Effector memory CD4-positive, alpha-beta T cell (primary cell): ENCODE results near the gene PRDM8.
A peak's percentile ranks its signal among the peaks of the same experiment; 100 is the strongest.

ENCODE experiments used
- DNase-seq, 3 donors: peaks; one replicate each; pipeline ENCODE4 v3.0.0-alpha.2; 2020
- H3K27ac ChIP-seq: 2 replicates; pipeline ENCODE4 v1.7.0; 2013; ENCODE audit warnings: mild to moderate bottlenecking, low read length, moderate library complexity; ENCODE audit not compliant: insufficient read depth, poor library complexity, severe bottlenecking
- H3K27me3 ChIP-seq: replicated peaks from 2 replicates; pipeline ENCODE4 v1.7.0; 2013; ENCODE audit warnings: mild to moderate bottlenecking, low read length; ENCODE audit not compliant: insufficient read depth, control insufficient read depth, poor library complexity, severe bottlenecking
- H3K36me3 ChIP-seq: 2 replicates; pipeline ENCODE4 v1.7.0; 2013; ENCODE audit warnings: mild to moderate bottlenecking, low read length, moderate library complexity; ENCODE audit not compliant: control insufficient read depth, insufficient read depth
- H3K4me1 ChIP-seq: 2 replicates; pipeline ENCODE4 v1.7.0; 2013; ENCODE audit warnings: low read length, mild to moderate bottlenecking; ENCODE audit not compliant: control insufficient read depth, insufficient read depth, poor library complexity, severe bottlenecking
- H3K4me3 ChIP-seq: 2 replicates; pipeline ENCODE4 v1.7.0; 2013; ENCODE audit warnings: low read length, low read depth, mild to moderate bottlenecking; ENCODE audit not compliant: insufficient read depth, poor library complexity, severe bottlenecking
- H3K9me3 ChIP-seq: 2 replicates; pipeline ENCODE4 v1.7.0; 2013; ENCODE audit warnings: mild to moderate bottlenecking, low read length, moderate library complexity; ENCODE audit not compliant: control insufficient read depth

The PRDM8 gene

DNA sequence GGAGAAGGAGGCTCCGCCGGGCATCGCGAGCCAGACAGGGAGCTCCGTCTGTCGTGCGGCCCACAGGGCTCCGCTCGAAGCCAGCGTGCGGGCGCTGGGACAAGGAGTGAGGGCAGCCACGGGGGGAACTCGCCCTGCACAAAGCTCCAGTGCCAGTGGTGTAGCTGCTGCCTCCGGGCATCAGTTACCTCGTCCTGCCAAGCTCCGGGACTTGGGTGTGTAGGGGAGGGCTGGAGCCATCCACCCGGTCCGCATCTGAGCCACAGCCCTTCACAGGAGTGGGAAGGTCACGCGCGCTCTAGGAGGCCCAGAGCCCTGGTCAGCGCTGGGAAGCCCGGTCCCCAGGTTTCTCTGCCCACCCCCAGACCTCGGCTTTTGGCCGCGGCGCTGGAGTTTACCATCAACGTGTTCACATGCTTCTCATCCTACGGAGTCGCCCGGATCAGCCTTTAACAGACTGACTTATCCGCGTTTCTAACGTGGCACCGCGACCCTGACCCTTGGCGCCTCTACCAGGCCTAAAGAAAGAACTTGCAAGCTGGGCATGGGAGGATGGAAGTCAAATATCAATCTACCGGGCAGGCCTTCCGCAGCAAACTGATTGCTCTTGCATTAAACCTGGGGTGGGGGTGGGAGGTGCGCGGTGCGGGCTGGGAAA is 8.4 kb upstream of the PRDM8 start:
- Histone ChIP-seq H3K27ac (no peak overlapping the region), H3K4me1 (peaks cover 8% of the 10 kb centered on the region), H3K9me3 (no peaks in the 10 kb centered on the region), H3K4me3 (no peak overlapping the region), H3K27me3 (no peaks in the 10 kb centered on the region), H3K36me3 (no peaks in the 10 kb centered on the region)
- DNase-seq: no peak

DNA sequence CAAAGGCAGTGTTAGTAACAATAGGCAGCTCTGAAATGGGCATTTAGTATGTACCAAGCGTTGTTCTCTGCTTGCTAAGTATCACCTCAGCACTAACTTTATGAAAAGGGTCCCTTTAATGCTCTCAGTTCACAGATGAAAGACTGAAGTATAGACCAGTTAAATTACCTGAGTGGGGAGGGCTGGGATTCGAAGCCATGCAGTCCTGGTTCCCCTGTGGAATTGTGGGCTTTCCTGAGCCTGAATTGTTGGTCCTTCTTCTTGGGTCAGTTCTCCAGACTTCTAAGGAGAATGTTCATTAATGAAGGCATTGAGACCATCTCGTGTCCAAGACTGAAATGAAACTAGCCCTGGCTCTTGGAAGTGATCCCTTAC is 7.7 kb upstream of the PRDM8 start:
- no peak overlapping the region for H3K27ac ChIP-seq
- H3K4me3 ChIP-seq: no peak overlapping the region
- H3K9me3 ChIP-seq: no peaks in the 10 kb centered on the region
- H3K36me3 ChIP-seq: no peaks in the 10 kb centered on the region
- peaks cover 8% of the 10 kb centered on the region for H3K4me1 ChIP-seq
- no peak for DNase-seq
- no peaks in the 10 kb centered on the region for H3K27me3 ChIP-seq

DNA sequence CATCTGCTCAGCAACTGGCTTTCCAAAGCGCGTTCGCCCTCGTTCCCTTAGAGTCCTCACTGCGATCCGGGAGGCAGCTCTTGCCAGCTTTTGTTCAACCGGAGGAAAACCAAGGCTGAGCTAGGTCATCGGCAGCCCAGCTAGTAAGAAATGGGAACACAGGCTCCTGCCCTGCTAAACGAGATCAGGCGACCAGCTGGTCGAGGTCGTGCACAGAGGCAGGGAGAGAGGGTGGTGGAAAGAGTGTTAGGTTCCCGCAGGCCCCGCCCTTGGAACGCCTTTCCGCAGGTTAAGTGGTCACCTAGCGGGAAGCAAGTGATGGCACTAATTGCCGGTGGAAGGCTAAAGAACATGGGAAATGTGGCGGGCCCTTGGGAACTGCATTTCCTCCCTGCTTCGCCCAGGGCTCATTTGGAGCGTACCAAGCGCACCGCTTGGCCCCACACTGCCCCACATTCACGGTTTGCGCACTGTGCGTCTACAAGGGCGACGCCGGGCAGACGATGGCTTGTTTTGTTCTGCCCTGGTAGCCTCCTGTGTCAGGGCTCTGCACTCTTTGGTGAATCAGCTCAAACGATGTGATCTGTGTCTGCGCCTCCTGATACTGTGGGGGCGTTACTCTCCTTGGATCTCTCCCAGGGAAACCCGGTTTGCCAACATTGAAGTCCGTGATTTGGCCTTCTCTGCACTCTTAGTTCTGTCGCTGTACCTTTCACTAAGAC is 7.2 kb upstream of the PRDM8 start:
- H3K9me3 ChIP-seq: no peaks in the 10 kb centered on the region
- H3K27ac ChIP-seq: no peak overlapping the region
- peaks cover 8% of the 10 kb centered on the region for H3K4me1 ChIP-seq
- DNase-seq: no peak
- no peaks in the 10 kb centered on the region for H3K36me3 ChIP-seq
- H3K4me3 ChIP-seq: no peak overlapping the region
- no peaks in the 10 kb centered on the region for H3K27me3 ChIP-seq

DNA sequence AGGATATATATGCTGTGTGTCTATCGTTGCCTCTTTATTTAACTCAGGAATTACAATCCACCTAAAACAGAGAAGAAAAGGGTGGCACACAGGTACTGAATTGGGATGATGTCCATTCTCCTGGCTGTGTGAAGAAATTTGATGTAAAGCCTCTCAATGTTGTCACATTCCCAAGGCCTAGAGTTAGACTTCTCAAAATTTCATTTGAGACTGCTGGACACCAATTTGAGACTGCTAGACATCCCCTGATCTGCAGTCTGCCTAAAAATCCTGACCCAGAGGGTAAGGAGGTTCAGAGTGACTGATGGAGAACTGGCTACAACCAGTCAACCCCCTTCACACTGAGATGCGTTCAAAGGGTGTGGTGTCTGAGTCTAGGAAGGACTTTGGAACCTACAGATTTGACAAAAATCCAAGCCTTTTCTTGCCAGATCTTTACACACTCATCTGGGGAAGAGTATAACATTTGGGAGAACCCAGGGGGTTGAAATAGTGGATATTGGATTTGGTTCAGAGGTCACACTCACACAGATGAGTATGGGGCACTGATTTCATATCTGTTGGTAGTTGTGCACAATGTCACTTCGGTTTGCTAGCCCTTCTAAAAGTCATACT is 4.9 kb upstream of the PRDM8 start:
- no peaks in the 10 kb centered on the region for H3K9me3 ChIP-seq
- peaks cover 11% of the 10 kb centered on the region for H3K4me1 ChIP-seq
- DNase-seq: no peak
- no peaks in the 10 kb centered on the region for H3K36me3 ChIP-seq
- no peaks in the 10 kb centered on the region for H3K27me3 ChIP-seq
- no peak overlapping the region for H3K4me3 ChIP-seq
- H3K27ac ChIP-seq: no peak overlapping the region

DNA sequence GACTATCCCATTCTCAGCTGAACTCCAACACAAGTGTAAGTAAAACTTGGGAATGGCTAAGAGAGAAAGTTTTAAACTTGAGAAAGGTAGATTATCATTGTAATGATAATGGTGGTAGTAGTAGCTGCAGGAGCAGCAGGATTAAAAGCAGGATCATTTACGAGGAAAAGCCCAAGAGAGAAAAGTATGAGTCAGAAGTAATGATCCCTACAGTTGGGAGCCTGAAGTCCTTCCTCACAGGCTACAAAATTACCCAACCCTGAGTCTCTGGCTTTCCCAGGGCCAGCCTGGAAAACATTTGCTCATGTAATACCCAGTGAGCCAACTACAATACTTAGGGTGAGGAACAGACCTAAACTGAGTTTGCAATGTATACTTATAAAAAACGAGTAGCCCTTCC is 4.4 kb upstream of the PRDM8 start:
- Histone ChIP-seq H3K27me3 (no peaks in the 10 kb centered on the region), H3K4me1 (peaks cover 11% of the 10 kb centered on the region), H3K27ac (no peak overlapping the region), H3K4me3 (no peak overlapping the region), H3K36me3 (no peaks in the 10 kb centered on the region), H3K9me3 (no peaks in the 10 kb centered on the region)
- DNase-seq: no peak

DNA sequence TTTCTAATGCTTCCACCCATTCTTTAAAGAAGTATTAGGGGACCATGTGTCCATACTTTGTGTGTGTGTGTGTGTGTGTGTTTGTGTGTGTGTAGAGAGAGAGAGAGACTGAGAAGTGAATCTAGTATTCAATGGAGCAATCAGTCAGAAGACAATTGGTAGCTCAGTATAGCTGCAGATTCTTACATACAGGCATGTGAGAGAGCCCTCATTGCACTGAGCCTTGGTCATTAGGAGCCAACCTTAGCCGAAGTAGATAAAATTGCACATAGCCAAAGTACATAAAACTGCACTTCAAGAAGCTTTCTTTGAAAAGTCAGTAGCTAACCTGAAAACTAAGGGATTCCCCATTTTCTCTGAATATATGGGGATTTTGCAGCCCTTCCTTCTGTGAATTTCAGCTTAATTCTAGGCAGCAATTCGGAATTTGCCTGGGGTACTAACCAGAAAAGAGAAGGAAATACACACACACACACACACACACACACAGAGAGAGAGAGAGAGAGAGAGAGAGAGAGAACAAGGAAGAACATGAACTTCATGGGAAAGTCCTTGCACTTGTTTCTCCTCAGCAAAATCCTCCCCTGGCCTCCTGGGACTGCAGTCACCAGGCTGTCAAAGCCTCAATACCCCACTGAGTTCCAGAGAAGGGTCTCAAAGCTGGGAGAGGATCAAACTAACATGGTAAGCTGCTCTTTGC is 1.7 kb upstream of the PRDM8 start:
- no peak overlapping the region for H3K27ac ChIP-seq
- no peaks in the 10 kb centered on the region for H3K36me3 ChIP-seq
- H3K4me1 ChIP-seq: peaks cover 11% of the 10 kb centered on the region
- no peaks in the 10 kb centered on the region for H3K9me3 ChIP-seq
- DNase-seq: no peak
- peak overlapping the region; percentile 27 for H3K4me3 ChIP-seq
- no peaks in the 10 kb centered on the region for H3K27me3 ChIP-seq

DNA sequence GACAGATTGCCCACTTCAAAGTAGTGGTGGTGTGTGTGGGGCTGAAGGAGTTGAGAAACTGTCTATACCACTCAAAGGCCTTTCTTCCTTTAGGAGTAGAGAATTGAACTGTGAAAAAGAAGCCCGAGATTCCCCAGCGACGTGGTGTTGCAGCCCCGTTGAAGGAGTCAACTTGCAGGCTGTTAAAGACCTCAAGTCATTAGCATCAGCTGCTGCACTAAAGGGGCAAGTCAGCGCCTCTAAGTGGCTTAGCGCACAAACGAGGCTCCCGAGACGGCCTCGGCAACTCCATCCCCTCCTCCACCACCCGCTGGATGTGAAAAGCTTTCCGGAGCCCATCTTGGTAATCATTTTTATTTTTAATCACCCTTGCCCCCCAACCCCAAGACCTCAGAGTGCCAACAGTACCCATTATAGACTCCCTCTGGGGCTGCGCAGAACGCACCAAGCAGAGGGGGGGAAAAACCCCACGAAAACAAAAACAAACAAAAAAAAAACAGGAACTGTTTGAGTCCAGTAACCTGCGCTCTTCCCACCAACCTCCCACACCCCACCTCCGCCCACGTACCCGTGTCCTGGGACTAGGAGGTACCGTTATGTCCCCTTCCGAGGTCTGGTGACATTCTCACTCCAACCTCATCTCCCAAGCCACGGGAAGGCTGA is 913 bp upstream of the PRDM8 start:
- Histone ChIP-seq H3K27me3 (no peaks in the 10 kb centered on the region), H3K36me3 (no peaks in the 10 kb centered on the region), H3K9me3 (no peaks in the 10 kb centered on the region), H3K4me1 (peaks cover 13% of the 10 kb centered on the region), H3K27ac (no peak overlapping the region), H3K4me3 (peak overlapping the region; percentile 49)
- DNase-seq: no peak

DNA sequence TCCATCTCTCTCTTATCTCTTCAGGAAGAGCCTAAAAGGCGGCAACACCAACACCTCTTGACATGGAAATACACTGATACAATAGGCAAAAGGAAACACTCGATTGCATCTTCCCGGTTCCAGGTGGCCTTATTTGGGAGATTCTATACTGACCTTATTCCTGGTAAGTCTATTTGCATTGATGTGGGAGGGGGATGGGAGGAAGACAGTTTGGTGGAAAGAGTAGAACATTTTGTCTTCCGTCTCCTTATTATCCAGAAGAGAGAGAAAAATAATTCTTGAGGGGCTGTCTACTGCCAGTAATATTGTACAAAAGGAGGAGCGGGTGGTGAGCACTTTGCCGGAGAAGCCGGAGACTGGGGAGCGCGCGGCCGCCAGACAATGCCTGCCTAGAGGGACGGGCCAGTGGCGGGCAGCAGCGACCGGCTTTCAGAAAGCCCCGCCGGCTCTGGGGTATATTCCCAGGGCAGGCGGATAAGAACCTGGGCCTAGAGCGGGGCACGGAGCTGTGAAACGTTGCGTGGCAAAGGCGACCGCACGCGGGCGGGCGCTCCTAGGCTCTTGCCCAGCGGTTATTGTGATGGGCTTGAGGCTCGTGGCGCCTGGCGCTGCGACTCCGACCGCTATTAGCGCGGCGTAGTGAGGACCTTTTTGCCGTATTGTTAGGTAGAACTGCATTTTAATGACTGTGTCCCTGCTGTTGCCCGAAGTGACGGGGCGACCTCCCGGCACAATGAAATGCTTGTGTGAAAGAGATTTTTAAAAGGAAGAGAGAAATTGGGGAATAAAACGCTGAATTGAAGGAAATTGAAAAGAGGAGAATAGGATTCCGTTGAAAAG is 518 bp downstream of the PRDM8 start:
- Histone ChIP-seq H3K27me3 (no peaks in the 10 kb centered on the region), H3K4me3 (peak overlapping the region; percentile 49), H3K4me1 (peaks cover 17% of the 10 kb centered on the region), H3K27ac (no peak overlapping the region), H3K9me3 (no peaks in the 10 kb centered on the region), H3K36me3 (no peaks in the 10 kb centered on the region)
- DNase-seq: no peak

DNA sequence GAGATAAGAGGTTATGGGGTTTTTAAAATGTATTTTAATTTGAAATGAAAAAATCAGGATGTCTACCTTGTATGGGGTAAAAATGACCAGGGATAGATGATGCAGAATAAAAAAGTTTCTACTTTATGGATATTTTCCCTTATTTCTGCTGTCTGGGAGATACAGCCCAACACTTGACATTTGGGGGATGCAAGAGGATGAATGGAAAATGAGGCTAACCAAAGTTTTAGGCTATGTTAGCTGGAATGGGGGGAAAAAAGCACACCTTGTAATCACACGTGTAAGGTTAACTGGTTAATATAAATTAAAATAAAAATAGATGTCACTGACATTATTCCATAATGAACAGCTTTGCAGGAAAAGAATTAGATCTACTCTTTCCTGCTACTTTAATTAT is 1.1 kb downstream of the PRDM8 start:
- no peaks in the 10 kb centered on the region for H3K27me3 ChIP-seq
- H3K36me3 ChIP-seq: no peaks in the 10 kb centered on the region
- no peaks in the 10 kb centered on the region for H3K9me3 ChIP-seq
- H3K4me3 ChIP-seq: no peak overlapping the region
- H3K4me1 ChIP-seq: peaks cover 17% of the 10 kb centered on the region
- DNase-seq: no peak
- H3K27ac ChIP-seq: no peak overlapping the region
